Hepatocyte (in vitro differentiated cells): ENCODE data around the gene KCTD8. TPM values are rescaled to one million over a fixed set of nuclear protein-coding genes. Genes with fewer than 3 reads are reported as not detected.

ENCODE experiments used
- DNase-seq: peaks from one replicate; pipeline ENCODE4 v3.0.0-alpha.2; 2016; ENCODE audit warnings: low spot score
- H2AFZ ChIP-seq: fragments of 200-600 bp; sonication (generic); 2 replicates; pipeline ENCODE4 v1.6.0; 2016; ENCODE audit warnings: antibody characterized with exemption, mild to moderate bottlenecking
- H3K27ac ChIP-seq: fragments of 200-600 bp; sonication (generic); 2 replicates; pipeline ENCODE4 v1.5.1; 2016; ENCODE audit warnings: mild to moderate bottlenecking
- H3K27me3 ChIP-seq: fragments of 200-600 bp; sonication (generic); 2 replicates; pipeline ENCODE4 v1.6.1; 2016
- H3K36me3 ChIP-seq: fragments of 200-600 bp; sonication (generic); replicated peaks from 2 replicates; pipeline ENCODE4 v1.5.1; 2016; ENCODE audit warnings: low read depth; ENCODE audit not compliant: insufficient read depth
- H3K4me1 ChIP-seq: fragments of 200-600 bp; sonication (generic); 2 replicates; pipeline ENCODE4 v1.5.1; 2016; ENCODE audit warnings: mild to moderate bottlenecking, moderate library complexity; ENCODE audit not compliant: insufficient read depth
- H3K4me2 ChIP-seq: fragments of 200-600 bp; sonication (generic); 2 replicates; pipeline ENCODE4 v1.6.0; 2016
- H3K4me3 ChIP-seq: fragments of 200-600 bp; sonication (generic); 2 replicates; pipeline ENCODE4 v1.5.1; 2016; ENCODE audit warnings: mild to moderate bottlenecking
- H3K79me2 ChIP-seq: fragments of 200-600 bp; sonication (generic); 2 replicates; pipeline ENCODE4 v1.6.0; 2017; ENCODE audit warnings: mild to moderate bottlenecking
- H3K9me2 ChIP-seq: fragments of 200-600 bp; sonication (generic); replicated peaks from 2 replicates; pipeline ENCODE4 v1.6.0; 2017; ENCODE audit warnings: mild to moderate bottlenecking; ENCODE audit not compliant: insufficient read depth
- H3K9me3 ChIP-seq: fragments of 200-600 bp; sonication (generic); 2 replicates; pipeline ENCODE4 v1.5.1; 2016; ENCODE audit warnings: low read depth, mild to moderate bottlenecking
- H4K20me1 ChIP-seq: fragments of 200-600 bp; sonication (generic); 2 replicates; pipeline ENCODE4 v1.6.0; 2016; ENCODE audit warnings: mild to moderate bottlenecking; ENCODE audit not compliant: insufficient read depth, poor library complexity, severe bottlenecking
- CTCF ChIP-seq: fragments of 200-600 bp; sonication (generic); IDR thresholded peaks from 2 replicates; pipeline ENCODE4 v1.5.1; 2016; ENCODE audit warnings: antibody characterized with exemption, mild to moderate bottlenecking; ENCODE audit not compliant: poor library complexity
- EZH2 ChIP-seq: fragments of 200-600 bp; sonication (generic); IDR thresholded peaks from 2 replicates; pipeline ENCODE4 v1.6.1; 2016; ENCODE audit warnings: antibody characterized with exemption, mild to moderate bottlenecking, borderline replicate concordance
- EZH2phosphoT487 ChIP-seq: fragments of 200-600 bp; sonication (generic); IDR thresholded peaks from one replicate; pipeline ENCODE4 v1.6.1; 2018; ENCODE audit warnings: antibody characterized with exemption, mild to moderate bottlenecking, low read depth, moderate library complexity; ENCODE audit not compliant: unreplicated experiment, severe bottlenecking
- WGBS: methylation state at CpG from one replicate; pipeline ENCODE4 v1.1.6; 2016; ENCODE audit warnings: low lambda C conversion rate; ENCODE audit errors: missing lambda C conversion rate; 5-methylcytosine and 5-hydroxymethylcytosine counted together
- polyA plus RNA-seq: library from polyadenylated mRNA; unstranded; fragments of >200 nt; fragmentation: Nextera tagmentation; extraction: Ambion mirVana; gene quantifications from 2 replicates; pipeline ENCODE4 v1.2.1, GENCODE V29; 2016
- total RNA-seq: library from RNA; depleted of rRNA; stranded (reverse); fragments of >200 nt; gene quantifications from 2 replicates; pipeline ENCODE4 v1.2.3, GENCODE V29; 2014

KCTD8 gene
- total and polyA plus RNA-seq, 2 experiments from 2014 or later = 0.97 to 1.5 TPM

- no peak overlapping the region for H3K4me2 ChIP-seq
- no peaks in the 10 kb centered on the region for H4K20me1 ChIP-seq
- H3K4me3 ChIP-seq = no peak overlapping the region
- no peaks in the 10 kb centered on the region for H3K9me3 ChIP-seq
- DNase-seq = no peak
- no peak overlapping the region for H2AFZ ChIP-seq
- H3K27me3 ChIP-seq = no peaks in the 10 kb centered on the region
- 94% methylated on average over 2 of the region's 2 CpGs for WGBS
- H3K9me2 ChIP-seq = no peaks in the 10 kb centered on the region
- no peak overlapping the region for H3K27ac ChIP-seq
- H3K79me2 ChIP-seq = no peaks in the 10 kb centered on the region
- no peaks in the 10 kb centered on the region for H3K36me3 ChIP-seq
- no peaks in the 10 kb centered on the region for H3K4me1 ChIP-seq
- TF ChIP-seq EZH2 = no peak
These were observed 217.6 kb downstream of the KCTD8 start for GRCh38 chr4:44231006-44231405.

GRCh38 chr4:44228326-44228725, 220.3 kb downstream of the KCTD8 start:
- Histone ChIP-seq H3K27ac (no peak overlapping the region), H3K79me2 (no peaks in the 10 kb centered on the region), H3K4me1 (no peaks in the 10 kb centered on the region), H3K9me2 (no peaks in the 10 kb centered on the region), H3K36me3 (no peaks in the 10 kb centered on the region), H3K4me3 (no peak overlapping the region), H3K4me2 (no peak overlapping the region), H4K20me1 (no peaks in the 10 kb centered on the region), H2AFZ (no peak overlapping the region), H3K9me3 (no peaks in the 10 kb centered on the region), H3K27me3 (no peaks in the 10 kb centered on the region)
- no peak for DNase-seq
- TF ChIP-seq CTCF (no peak), EZH2phosphoT487 (no peak), EZH2 (no peak)
- 86% methylated on average over 1 of the region's 1 CpG for WGBS

GRCh38 chr4:44221407-44221806, 227.2 kb downstream of the KCTD8 start:
- 81% methylated on average over 4 of the region's 4 CpGs for WGBS
- Histone ChIP-seq H3K36me3 (no peaks in the 10 kb centered on the region), H3K79me2 (no peaks in the 10 kb centered on the region), H2AFZ (no peak overlapping the region), H3K27ac (no peak overlapping the region), H3K4me3 (no peak overlapping the region), H3K4me2 (no peak overlapping the region), H3K27me3 (no peaks in the 10 kb centered on the region), H3K9me2 (no peaks in the 10 kb centered on the region), H3K9me3 (no peaks in the 10 kb centered on the region), H4K20me1 (no peaks in the 10 kb centered on the region), H3K4me1 (no peaks in the 10 kb centered on the region)
- DNase-seq = no peak
- no peak for TF ChIP-seq EZH2
- TF ChIP-seq CTCF = no peak
- no peak for TF ChIP-seq EZH2phosphoT487

GRCh38 chr4:44210750-44211149, 237.9 kb downstream of the KCTD8 start:
- no peak overlapping the region for H3K27ac ChIP-seq

More at GRCh38 chr4:44210750-44211149, 237.9 kb downstream of the KCTD8 start:
- Histone ChIP-seq H3K27me3 (no peaks in the 10 kb centered on the region), H3K36me3 (no peaks in the 10 kb centered on the region), H3K9me3 (no peaks in the 10 kb centered on the region), H3K4me3 (no peak overlapping the region), H3K79me2 (no peaks in the 10 kb centered on the region), H3K9me2 (no peaks in the 10 kb centered on the region), H3K4me1 (no peaks in the 10 kb centered on the region), H2AFZ (no peak overlapping the region), H3K4me2 (no peak overlapping the region), H4K20me1 (no peaks in the 10 kb centered on the region)
- no peak for DNase-seq
- TF ChIP-seq CTCF = no peak
- TF ChIP-seq EZH2phosphoT487 = no peak
- TF ChIP-seq EZH2 = no peak
